GM12865 (cell line): ENCODE data around the gene GLCE.

Experiments used
- DNase-seq: peaks from one replicate; pipeline ENCODE4 v3.0.0; 2010; ENCODE audit warnings: low read depth
- H3K4me3 ChIP-seq: 2 replicates; pipeline ENCODE4 v1.5.1; 2011; ENCODE audit warnings: mild to moderate bottlenecking, low read depth, low read length, control low read depth
- TF ChIP-seq, protein P1 (sequence below): IDR thresholded peaks from 2 replicates; pipeline ENCODE4 v1.5.1; 2011; ENCODE audit warnings: low read length, control low read depth, low read depth, inconsistent platforms; ENCODE audit not compliant: insufficient read depth; ENCODE audit errors: missing control alignments

The GLCE gene

DNA sequence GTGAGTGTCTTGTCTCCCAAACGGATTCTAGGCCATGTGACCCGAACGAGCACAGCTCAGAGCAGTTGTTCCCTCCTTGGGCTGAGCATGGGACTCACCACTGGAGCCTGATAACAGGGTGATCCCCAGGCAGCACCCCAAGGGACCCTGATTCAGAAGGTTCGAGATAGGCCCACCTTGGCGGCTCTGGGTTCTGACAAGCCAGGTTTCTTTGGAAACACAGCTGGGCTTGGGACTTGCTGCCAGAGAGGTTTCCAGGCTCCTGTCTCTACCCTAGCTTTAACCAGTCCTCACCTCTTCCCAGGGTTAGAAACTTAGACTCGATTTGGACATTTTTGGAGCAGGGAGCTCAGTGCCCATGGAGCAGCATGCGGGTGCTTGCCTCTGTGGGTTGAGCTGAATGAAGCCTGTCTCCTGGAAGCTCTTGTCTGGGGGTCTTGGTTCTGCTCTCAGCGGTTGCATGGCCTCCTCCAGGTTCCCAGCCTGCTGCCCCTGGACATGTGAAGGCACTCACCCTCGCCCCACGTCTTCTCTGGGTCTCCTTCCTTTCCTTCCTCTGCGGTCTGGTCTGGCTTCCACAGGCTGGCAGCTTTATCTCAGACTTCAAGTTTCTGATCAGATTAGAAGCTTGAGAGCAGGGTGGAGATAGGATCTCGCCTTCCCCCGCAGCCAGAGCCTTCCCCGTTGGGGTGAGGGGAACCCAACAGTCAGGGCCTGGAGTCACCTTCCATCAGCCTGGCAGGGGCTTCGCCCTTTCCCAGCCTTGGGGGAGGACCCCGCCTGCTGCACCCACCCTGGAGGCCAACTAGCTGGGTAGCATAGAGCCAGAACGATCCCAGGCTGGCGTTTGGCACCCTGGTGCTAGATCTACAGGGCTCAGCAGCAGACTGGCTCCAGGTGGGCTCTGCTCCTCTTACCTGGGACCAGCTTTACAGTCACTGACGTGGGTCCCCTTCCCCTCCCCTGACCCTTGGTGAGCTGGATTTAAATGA is 159.2 kb downstream of the GLCE start:
- DNase-seq = no peak

DNA sequence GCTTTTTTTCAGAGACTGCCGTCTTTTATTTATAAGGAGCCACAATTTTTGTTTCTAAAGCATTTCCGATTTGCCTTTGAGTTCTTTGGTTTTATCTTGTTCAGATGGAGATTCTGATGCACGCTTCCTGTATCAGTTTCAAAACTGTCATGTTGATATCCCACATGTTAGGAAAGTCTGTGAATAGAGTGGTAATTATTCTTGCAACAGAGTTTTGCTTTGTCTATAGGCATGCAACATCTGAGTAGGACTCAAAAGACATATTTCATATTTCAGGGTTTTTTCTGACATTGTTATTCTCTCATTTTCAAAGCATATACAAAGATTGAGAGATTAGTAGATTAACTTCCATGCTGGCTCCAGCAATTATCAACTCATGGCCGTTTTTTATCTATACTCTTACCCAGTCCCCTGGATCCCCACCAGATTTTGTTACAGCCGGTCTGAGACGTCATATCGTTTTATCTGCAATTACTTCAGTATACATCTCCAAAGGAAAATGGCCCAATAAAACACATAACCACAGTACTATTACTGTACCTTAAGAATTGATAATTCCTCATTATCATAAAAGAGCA is 160.6 kb downstream of the GLCE start:
- no peak overlapping the region for H3K4me3 ChIP-seq
- no peak for DNase-seq

More for the DNA sequence above, 159.2 kb downstream of the GLCE start:
- no peak overlapping the region for H3K4me3 ChIP-seq
- TF ChIP-seq, protein P1, sequence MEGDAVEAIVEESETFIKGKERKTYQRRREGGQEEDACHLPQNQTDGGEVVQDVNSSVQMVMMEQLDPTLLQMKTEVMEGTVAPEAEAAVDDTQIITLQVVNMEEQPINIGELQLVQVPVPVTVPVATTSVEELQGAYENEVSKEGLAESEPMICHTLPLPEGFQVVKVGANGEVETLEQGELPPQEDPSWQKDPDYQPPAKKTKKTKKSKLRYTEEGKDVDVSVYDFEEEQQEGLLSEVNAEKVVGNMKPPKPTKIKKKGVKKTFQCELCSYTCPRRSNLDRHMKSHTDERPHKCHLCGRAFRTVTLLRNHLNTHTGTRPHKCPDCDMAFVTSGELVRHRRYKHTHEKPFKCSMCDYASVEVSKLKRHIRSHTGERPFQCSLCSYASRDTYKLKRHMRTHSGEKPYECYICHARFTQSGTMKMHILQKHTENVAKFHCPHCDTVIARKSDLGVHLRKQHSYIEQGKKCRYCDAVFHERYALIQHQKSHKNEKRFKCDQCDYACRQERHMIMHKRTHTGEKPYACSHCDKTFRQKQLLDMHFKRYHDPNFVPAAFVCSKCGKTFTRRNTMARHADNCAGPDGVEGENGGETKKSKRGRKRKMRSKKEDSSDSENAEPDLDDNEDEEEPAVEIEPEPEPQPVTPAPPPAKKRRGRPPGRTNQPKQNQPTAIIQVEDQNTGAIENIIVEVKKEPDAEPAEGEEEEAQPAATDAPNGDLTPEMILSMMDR = no peak

More for the DNA sequence above, 160.6 kb downstream of the GLCE start:
- TF ChIP-seq, protein P1 = no peak
